Stimulated activated CD8-positive, alpha-beta memory T cell treated with anti-CD3 and anti-CD28 coated beads, Interleukin-7, amount 100 ng/mL, for 24 hours (primary cell): Measurements from ENCODE around the gene TBC1D1.
"Not testable (repeated sequence)": the region's sequence is repeated elsewhere in the genome, so short reads cannot be mapped to it uniquely, and the experiment has no call there.

Source experiments
- DNase-seq: peaks from one replicate; pipeline ENCODE4 v3.0.0-alpha.2; 2020; ENCODE audit warnings: low read depth

The TBC1D1 gene

DNA sequence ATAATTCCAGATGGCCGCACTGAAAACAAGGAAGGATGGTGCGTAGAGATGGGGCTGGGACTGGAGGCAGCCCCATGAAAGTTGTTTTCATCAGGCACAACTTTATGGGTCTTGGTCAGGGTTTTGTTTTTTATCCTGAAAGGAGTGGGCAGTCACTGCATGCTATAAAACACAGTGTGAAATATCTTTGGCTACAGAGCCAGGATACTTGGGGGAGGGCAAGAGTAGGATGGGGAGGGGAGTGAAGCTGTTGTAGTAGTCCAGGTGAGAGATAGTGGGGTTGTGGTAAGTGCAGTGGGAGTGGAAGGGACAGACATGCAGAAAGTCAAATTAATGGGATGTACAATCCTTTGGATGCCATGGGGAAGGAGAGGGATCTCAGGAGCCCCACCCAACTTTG, 125.8 kb downstream of the TBC1D1 start:
- no peak for DNase-seq

DNA sequence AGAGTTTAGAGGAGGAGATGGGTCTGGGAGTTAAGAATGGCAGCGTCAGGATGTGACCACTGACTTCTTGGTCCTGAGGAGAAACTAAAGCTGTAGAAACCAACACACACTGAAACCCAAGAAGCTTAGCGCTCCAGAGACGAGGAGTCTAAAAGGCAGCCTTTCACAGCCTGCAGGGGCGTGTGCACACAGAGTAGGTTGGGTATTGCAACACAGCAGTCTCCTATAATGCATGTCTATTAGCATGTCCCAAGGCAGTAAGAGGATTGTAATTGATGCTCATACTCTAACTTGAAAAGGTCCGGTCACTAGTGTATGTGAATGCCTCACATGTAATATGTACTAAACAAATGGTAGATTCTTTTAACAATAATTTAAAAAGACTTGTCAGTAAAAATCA, 126.7 kb downstream of the TBC1D1 start:
- DNase-seq, result no peak

DNA sequence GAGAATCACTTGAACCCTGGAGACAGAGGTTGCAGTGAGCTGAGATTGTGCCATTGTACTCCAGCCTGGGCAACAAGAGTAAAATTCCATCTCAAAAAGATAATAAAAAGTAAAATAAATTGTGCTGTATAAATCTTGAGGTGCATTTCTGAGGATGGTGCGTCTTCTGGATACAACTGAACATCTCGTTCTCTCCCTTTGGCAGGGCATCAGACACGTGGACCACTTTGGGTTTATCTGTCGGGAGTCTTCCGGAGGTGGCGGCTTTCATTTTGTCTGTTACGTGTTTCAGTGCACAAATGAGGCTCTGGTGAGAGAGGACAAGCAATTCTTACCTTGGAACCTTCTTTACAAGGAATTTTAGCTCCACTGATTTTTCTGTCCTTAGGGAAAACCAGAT, 129.5 kb downstream of the TBC1D1 start:
- no peak for DNase-seq

GRCh38 chr4:38020961-38021360, 130.1 kb downstream of the TBC1D1 start:
- DNase-seq, result not testable (repeated sequence)

DNA sequence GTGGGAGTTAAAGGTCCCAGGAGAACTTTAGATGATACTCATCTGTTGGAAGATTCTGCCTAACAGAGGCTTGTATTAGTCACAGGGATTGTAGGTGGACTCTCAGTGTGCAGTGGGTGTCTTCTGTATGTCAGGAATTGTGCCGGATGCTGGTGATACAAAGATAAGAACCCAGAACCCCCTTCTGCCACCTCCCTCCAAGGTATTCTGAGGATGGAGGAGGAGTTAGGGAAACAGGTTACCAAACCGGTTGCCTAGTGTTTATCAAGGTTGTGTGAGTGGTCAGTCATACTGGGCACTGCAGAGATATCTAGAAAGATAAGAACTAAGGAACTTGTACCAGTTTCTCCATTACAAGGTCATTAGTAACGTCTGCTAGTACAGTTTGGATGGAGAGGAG, 130.9 kb downstream of the TBC1D1 start:
- no peak for DNase-seq

GRCh38 chr4:38023347-38024205, 132.7 kb downstream of the TBC1D1 start:
- DNase-seq, result no peak

- no peak for DNase-seq
These were observed 133.3 kb downstream of the TBC1D1 start for GRCh38 chr4:38024206-38024509.

GRCh38 chr4:38025665-38026064, 134.8 kb downstream of the TBC1D1 start:
- no peak for DNase-seq

GRCh38 chr4:38026158-38026740, 135.4 kb downstream of the TBC1D1 start:
- DNase-seq, result no peak

GRCh38 chr4:38030023-38030422, 139.1 kb downstream of the TBC1D1 start:
- no peak for DNase-seq

DNA sequence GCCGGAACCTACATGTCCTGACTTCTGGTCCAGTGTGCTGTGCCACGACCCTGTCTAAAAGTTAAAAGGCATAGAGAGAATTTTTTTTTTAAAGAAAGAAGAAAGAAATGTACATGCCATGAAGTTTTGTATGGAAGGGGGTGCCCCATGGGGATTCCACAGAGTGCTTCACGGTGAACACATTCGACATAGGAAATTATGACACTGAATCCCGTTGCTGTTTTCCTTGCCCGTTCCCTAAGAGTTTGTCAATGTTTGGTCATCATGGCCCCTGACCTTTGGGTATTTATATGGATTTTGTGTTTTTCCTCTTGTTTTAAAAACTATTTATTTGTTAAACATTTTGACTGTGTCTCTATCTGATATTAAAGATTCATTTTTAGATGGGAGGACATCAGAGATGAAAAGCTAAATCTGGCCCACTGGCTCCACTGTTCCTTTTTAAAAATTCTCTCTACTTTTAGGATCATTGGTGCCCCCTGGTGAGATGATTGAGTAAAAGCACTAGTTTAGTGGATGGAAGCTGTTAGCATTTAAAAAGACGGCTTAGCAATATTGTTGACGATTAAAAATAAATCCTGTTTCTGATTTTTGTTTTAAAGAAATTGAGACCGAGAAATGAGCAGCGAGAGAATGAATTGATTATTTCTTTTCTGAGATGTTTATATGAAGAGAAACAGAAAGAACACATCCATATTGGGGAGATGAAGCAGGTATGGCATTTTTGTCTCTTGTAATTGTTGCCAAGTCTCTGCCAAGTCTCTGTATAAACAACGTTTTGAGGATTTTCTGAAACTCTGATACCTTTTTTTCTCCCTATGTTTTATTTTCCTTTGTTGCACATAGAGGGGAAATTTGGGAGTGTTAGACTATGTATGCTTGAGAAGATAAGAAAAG, 144.3 kb downstream of the TBC1D1 start:
- DNase-seq, result no peak

DNA sequence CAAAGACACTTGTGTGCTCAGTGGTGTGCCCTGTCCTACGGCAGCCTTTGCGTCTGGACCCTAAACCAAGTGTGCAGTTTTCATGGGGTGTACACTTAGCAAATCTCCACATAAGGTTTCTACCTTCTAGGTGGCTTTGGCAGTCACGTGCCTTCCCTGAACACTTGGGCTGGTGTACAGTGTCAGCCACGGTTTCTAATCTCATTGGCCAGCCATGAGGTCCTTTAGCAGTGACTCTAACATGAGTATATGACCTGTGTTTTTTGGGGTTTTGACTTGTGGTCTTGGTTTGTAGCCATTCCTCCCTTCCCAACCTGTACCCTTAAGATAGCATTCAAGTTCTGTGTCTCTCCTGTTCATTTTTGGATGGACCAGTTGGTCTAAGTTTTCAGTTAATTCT, 145.7 kb downstream of the TBC1D1 start:
- no peak for DNase-seq

- DNase-seq, result no peak
These were observed 146.7 kb downstream of the TBC1D1 start for GRCh38 chr4:38037612-38038011.

DNA sequence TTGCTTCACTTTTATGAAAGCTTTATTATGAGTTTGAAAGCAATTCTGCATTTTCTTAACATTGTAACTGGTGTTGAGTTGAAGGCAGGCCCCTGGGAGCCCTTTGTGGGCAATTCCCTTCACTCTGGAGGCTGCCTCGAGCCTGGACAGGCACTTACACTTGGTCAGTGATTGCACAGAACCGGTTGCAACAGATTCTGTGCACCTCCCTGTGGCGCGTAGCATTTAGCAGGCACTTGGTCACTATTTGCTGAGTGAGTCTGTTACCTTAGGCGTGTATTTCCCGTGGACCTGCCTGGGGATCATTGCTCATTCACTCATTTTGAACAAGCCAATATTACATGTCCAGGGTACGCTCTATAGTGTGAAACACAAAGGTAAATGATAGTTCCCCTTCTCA, 149.7 kb downstream of the TBC1D1 start:
- no peak for DNase-seq

DNA sequence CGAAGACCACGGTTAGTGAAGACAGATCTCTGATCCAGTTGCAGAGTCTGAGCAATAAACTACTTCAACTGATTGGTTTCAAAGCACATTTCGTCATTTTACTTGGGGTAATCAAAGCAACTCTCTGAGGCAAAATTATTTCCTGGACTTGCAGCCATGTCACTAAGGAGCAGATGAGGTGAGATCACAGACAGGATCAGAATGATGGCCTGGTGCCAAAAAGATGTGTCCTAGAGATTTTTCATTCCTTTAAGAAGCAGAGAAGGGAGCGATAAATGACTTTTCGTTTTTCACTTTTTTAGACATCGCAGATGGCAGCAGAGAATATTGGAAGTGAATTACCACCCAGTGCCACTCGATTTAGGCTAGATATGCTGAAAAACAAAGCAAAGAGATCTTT, 153.2 kb downstream of the TBC1D1 start:
- no peak for DNase-seq

- DNase-seq, result no peak
These were observed 154.6 kb downstream of the TBC1D1 start for GRCh38 chr4:38045289-38045988.

- DNase-seq, result no peak
These were observed 156.0 kb downstream of the TBC1D1 start for GRCh38 chr4:38046727-38047489.

GRCh38 chr4:38049545-38050170, 158.8 kb downstream of the TBC1D1 start:
- no peak for DNase-seq

GRCh38 chr4:38050560-38051350, 159.9 kb downstream of the TBC1D1 start:
- no peak for DNase-seq

DNA sequence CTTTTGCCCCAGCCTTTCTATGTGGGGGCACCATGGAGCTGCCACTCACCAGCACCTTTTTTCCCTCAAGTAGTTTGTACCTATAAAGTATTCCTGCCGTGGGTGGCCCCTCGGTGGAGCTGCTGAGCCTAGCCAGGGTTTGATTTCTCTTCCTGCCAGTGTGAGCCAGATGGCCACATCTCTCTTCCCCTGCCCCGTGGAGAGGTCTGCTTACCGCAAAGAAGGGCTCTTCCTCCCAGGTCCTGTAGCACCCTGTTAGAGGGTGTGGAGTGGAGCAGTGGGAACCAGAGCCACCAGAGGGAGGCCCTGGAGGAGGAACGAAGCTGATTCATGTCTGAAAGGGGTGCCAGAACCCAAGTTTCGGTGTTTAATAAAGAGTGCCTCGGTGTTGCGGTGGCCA, 164.7 kb downstream of the TBC1D1 start:
- no peak for DNase-seq
